RKO (cell line): ENCODE measurements around the gene PSG5.
A peak's percentile ranks its signal among the peaks of the same experiment; 100 is the strongest.
"Not testable (repeated sequence)": the region's sequence is repeated elsewhere in the genome, so short reads cannot be mapped to it uniquely, and the experiment has no call there.

ENCODE experiments used
- DNase-seq: peaks from one replicate; pipeline ENCODE4 v3.0.0-alpha.2; 2016; ENCODE audit warnings: low spot score

The PSG5 gene

DNA sequence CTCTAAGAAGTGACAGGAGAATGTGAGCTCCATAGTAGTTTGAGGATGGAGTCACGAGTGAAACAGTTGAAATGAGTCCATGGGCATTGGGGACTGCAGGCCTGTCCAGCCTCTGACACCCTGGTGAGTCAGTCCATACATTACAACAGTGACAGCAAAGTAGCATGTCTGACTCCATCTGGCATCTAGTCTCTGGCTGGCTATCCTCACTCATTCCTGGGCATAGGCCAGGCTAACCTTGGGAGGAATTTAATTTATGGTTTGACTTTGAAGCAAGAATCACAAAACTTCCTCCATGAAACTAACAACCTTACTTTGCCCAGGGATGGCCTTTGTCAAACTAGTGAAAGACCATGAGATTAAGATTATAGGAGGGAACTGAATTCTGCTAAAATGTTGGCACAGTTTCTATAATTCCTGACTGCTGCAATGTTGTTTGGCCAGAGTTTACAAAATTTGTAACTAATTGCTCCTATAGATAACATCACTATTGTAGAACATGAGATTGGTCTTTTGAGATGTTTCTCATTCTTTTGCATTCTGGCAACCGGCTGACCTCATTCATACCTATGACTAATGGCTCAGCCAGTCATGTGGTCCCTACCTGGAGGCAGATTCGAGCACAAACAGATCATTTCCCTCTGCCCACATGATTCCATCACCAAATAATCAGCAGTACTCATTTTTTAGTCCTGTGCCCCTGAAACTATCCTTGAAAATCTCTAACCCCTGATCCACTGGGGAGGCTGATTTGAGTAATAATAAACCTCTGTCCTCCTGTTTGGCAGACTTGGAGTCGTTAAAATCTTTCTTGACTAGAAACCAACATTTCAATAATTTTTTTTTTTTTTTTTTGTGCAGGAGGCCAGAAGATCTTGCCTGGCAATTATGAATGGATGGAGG is 4.2 kb downstream of the PSG5 start:
- DNase-seq = peak; percentile 48

DNA sequence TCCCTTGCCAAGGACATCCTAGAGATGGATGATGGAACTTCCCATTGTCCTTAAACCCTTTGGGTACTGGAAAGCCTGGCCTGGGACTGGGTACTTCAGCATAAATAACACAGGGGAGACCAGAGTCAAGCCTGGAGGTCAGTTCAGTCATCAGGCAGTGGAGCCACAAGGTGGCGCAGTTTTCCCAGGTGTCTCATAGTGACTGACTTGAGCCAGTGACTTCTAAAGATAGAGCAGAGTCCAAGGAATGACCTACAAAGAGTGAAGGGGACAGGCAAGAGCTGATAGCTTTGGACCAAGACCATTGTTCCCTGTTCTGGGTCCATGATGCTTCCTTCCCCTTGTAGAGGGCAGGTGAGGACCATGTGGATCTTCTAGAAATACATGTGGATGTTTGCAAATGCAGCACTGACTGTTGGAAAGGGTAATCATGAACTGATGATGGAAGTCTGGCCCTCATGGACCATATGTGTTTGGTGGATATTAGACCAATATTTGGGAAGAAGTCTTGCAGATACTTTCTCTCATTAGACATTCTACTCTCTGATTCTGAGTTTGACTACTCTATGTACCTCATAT is 6.7 kb downstream of the PSG5 start:
- not testable (repeated sequence) for DNase-seq

DNA sequence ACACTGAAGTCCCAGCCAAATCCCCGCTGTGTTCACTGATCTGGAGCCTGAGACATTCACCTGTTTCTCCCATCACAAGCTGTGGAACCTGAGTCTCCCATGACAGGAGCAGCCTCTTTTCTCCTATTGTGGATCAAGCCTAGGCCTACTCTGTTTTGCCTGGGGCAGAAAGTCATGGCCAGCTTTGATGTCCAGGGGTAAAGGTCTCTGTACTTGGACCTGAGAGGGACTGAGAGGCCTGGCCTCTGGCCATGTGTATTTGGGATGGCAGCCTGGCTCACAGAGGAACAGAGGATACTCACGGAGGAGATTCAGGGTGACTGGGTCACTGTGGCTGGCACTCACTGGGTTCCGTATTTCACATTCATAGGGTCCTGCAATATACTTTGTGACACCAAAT is 7.8 kb downstream of the PSG5 start:
- not testable (repeated sequence) for DNase-seq

DNA sequence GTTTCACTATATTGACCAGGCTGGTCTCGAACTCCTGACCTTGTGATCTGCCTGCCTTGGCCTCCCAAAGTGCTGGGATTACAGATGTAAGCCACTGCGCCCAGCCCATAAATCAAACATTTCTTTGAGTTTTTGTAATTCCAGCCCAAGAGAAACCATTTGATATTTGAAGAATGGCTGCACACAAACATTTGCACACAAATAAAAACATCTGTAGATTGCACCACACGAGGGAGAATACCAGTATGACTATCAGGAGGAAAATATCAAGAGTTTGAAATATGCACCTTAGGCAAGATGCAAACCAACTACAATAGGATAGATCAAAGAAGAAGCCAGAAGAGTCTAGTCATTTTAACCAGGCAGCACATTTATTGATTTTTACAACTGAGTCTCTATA is 20.4 kb downstream of the PSG5 start:
- not testable (repeated sequence) for DNase-seq

DNA sequence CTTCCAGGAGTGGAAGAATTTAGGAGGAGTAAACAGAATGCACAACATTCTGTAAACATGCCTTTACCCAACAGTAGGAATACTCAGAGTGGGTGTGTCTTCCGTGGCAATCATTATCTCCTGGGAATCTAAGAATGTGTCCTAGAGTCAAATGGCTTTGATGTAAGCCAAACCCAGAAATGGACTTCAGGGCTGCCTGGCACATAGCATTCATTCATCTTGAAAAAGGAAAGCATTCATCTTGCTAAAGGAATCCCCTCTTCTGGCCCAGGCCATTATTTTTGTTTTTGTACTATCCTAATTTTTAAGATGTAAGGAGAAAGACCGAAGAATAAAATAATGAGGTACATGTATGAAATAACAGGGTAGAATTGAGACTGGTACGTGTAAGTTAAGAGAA is 23.2 kb downstream of the PSG5 start:
- DNase-seq = not testable (repeated sequence)

DNA sequence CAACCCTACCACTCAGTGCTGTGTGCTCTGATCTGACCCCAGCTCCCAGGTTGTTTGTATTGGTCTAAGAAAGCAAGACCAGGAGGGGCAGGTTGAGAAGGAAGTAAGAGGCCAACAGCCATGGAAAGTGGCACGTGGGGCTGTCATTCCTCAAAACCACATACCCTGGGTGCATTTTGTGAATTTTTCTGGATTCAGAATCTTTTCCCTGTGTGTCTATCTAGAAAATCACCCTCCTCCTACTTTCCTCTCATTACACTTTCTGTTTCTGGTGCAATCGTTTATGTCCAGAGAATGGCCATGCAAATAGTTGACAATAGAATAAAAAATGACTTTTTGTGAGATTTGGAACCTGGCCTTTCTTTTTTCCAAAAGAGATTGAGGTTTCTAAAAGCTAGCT is 24.1 kb downstream of the PSG5 start:
- not testable (repeated sequence) for DNase-seq

DNA sequence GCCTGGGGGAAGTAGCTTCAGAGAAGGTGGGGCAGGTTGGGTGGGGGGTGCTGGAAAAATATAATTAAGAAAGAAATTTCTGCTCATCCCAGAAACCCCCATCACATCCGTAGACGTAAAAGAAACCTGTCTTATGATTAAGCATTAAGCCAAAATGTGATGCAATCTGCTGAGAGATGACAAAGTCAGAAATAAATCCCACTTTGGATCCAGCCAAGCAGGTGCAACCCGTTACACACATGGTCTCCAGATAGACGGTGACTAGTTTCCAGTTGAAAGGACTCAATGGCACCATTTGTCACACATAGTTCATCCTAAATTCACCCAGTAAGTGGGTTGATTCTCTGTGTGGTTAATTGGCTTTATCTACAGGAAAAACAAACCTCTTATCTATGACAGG is 34.1 kb downstream of the PSG5 start:
- DNase-seq = no peak

DNA sequence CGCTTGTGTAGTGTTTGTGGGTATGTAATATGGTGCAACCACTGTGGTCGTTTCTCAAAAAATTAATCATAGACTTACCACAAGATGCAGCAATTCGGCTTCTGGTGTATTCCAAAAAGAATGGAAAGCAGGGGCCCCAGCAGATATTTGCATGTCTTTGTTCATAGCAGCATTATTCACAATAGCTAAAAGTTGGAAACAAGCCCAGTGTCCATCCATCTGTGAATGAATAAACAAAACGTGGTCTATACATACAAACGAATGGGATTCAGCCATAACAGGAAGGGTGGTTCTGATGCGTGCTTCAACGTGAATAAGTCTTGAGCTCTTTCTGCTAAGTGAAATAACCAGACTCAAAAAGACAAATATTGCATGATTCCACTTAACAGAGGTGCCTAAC is 36.5 kb downstream of the PSG5 start:
- DNase-seq = not testable (repeated sequence)

DNA sequence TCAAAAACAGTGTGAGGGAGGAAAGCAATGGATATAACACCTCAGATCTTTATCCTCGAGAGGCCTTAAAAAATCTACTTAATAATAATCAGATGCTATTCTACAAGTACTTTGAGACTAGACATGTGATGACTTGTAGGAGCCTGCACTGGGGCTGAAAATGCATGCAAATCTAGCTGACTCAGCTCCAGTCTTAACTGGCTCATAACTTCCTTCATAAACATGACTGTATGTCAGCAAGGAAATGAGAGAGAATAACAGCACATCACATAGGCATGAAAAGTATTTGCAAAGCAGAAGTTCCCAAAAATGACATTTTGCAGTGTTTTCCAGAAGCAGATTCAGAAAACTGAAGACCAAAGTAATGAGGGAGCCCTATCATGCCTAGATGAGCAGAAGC is 38.1 kb downstream of the PSG5 start:
- peak; percentile 45 for DNase-seq

DNA sequence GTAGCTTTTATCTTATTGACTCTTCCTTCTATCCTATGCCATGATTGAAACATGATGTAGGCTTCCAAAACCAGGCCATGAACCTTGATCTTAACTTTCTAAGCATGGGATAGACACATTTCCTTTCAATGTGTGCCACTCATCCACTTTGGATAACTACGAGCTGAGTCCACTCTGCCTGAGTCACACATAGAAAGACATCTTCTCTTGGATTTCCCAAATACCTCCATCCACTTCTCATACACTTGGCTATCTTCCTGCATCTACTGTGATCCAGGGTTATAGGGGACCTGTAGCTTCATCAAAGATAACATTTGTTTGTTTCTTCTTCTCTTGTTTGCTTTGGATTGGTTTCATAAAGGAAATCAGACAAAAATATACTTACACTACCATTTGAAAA is 44.6 kb downstream of the PSG5 start:
- DNase-seq = not testable (repeated sequence)

DNA sequence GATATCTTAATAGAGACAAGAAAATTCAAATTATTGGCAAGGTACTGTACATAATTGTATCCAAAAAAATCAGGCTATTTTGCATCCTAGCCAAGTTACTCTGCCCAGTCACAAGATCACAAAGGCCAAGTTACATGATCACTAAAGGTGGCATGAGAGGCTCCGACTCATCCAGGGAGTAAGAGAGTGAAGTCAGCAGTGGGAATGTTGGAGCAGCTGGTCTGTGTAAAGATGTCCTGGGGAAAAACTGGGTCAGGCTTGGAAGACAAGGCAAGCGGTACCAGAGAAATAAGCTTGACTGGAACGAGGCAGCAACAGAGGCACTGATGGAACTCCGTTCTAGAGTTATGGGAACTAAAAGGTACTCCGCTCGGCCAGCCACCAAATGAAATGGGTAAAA is 53.6 kb downstream of the PSG5 start:
- no peak for DNase-seq

DNA sequence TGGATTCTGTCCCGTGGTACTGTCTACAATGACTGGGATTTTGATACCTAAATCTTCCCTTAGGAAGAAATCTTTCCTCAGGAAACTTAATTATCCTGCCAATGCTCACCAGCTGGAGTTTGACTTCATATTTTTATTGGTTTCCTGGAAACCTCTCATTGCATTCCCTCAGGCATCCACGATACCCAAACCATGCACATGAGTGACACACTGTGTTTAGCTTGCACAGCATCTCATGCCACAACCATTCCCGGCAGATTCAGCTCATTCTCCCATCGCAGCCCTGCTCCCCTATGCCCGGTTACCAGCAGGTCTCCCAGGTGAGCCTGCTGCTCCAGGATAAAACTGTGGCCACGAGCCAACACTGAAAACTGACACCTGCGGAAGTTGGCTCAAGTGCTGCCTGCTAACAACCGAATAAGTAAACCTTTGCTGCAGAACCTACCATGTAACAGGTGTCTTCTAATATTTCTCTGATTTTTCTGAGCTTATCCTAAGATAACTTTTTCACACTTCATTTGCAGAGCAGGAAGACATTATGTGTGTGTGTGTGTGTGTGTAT is 55.0 kb downstream of the PSG5 start:
- not testable (repeated sequence) for DNase-seq

DNA sequence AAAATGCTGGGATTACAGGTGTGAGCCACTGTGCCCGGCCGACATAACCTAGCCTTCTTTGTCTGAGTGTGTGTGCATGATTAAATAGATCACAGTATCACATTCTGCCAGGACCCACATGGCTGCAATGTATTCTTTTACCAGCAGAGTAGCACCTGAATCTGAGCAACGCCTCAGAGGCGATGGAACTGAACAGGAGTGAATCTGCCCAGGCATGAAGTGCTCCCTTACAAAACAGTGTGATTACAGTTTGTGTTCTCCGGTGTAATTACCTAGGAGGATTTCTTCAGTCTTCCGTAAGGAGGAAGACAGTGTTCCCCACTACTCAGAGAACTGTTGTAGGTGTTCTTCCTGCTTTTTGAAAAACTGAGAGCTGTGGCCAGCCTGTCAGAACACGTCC is 57.1 kb downstream of the PSG5 start:
- DNase-seq = not testable (repeated sequence)

DNA sequence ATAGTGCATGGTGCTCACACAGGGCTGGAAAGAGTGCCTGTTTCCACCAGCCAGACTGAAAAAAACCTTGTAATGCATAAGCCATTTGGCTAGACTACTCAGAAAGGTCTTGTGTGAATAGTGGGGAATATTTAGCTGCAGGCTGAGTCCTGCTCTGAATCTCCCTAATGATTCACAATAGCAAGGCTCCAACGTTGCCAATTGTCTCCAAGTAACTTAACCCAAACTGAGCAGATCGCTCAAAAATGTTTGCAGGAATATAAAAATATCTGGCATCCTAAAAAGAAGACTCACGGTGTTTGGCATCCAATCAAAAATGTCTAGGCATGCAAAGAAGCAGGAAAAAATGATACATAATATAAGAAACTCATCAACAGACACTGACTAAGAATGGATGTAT is 59.0 kb downstream of the PSG5 start:
- DNase-seq = not testable (repeated sequence)

DNA sequence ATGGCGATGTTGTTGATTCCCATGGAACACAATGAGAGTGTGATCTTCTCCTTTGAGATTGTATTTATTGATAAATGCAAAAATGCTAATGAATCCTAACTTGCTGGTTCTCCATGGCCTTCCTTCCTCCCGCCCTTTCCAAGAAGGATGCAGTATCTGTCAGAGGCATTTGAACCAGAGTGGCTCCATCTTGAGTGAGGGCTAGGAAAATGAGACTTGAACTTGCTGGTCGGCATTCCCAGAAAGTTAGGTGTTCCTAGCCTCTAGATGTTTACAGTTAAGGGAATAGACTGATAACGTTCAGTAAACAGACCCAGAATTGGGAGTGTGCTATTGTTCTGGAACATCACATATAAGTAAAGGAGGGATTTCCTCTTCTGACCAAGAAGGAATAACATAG is 59.6 kb downstream of the PSG5 start:
- no peak for DNase-seq

DNA sequence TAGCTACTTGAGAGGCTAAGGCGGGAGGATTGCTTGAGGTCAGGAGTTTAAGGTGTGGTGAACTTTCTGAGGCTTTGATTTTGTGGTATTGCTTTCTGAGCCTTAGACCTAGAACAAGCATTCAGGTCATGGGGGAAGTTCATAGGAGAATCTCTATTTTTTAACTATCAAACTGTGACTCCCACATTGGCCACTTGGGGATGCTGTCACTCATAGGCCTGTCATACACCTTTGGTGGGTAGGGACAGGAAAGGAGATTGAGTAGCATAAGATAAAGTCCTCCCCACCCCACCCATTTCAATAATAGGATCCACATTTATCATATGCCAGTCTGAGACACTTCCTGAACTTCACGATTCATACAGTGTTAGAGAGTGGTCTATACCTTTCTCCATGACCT is 62.0 kb downstream of the PSG5 start:
- no peak for DNase-seq

DNA sequence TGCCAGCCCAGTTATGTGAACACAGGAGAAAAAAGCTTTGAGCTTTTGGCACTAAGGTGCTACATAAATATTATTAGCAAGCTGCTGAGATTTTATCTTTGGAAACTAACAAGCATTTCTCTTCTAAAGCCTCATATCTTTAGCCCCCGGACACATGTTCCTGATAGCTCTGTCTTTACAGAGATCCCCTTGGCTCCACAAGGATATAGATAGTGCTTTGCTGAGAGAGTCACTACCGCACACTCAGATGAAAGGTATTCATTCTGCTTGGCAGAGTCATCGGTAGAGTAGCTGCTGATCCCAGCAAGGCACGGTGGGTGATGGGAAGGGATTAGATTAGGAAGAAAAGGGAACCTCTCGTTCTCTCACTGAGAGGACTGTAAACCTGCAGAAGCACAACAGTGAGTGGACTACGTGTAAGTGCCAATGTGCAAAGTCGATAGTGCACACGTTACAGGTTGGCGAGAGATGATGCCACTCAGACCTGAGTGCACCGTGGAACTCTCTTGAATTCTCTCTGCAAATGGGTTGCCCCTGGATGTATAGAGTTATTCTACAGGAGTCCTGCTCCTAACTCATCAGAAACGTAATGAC is 65.8 kb downstream of the PSG5 start:
- peak; percentile 7 for DNase-seq

DNA sequence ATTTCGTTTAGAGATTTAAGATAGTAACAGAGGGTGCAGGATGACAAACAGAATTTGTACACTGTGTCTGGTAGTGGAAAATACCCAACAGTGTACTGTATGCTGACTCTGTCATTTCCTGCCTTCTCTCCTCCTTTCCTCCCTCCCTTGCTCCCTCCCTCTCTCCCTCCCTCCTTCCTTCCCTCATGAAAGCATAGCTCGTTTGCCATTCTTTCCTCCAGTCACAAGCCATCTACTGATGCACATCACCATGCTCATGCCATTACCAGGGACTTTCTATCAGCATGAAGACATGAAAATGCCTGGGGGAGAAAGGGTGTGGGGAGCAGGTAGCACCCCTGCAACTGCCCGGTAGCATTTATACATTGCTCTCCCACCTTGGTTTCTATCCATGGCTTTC is 66.8 kb downstream of the PSG5 start:
- DNase-seq = not testable (repeated sequence)
